SH-SY5Y (cell line): Measurements from ENCODE around the gene CACNG5.

Experiments used
- GATA2 ChIP-seq: IDR thresholded peaks from 2 replicates; pipeline ENCODE4 v1.6.1; 2011; ENCODE audit warnings: mild to moderate bottlenecking, low read depth, low read length
- GATA3 ChIP-seq: IDR thresholded peaks from 2 replicates; pipeline ENCODE4 v1.6.1; 2011; ENCODE audit warnings: low read depth, mild to moderate bottlenecking, low read length, moderate library complexity

DNA sequence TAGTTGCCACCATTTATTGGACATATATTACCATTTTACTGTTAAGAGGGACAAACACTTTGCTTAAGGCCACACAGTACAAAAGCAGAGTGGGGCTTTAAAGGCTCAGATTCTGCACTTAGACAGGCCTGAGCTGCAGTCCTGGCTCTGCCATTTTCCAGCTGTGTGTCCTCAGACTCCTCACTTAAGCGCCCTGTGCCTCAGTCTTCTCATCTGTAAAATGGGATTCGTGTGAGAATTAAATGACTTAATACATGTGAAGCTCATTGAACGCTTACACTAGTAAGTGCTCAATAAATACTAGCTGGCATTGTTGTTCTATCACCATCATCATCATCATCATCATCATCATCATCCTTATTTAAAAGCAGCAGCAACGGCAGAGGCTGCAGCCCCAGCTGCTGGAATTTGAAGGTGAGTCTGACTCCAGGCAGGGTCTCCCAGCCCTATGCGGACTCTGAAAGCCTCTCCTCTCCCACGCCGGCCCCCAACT, 445 bp upstream of the CACNG5 start:
- TF ChIP-seq GATA2: no peak
- TF ChIP-seq GATA3: no peak
